ENCODE measurements around the gene CDAN1.

- no peak for TF ChIP-seq CTCF (conservative IDR thresholded peaks at IDR 0.05 in 1 of 2, IDR thresholded peaks at IDR 0.05 in 1 of 2; ENCODE audit: extremely low read depth in 1 of 2, insufficient read depth in 1 of 2, low read depth in 1 of 2, low read length in 2 of 2)
- TF ChIP-seq EZH2 (IDR thresholded peaks at IDR 0.05; ENCODE audit: borderline replicate concordance, low read length): no peak
Observed at GRCh38 chr15:42692997-42693396, 43.9 kb downstream of the CDAN1 start.

Measured in mammary epithelial cell (primary cell).